Gastrocnemius medialis (tissue), 4 donors: Measurements from ENCODE around the gene LRRC53. TPM values are rescaled to one million over a fixed set of nuclear protein-coding genes. Genes with fewer than 3 reads are reported as not detected.

Experiments used
- ATAC-seq, 2 donors: fragments of 150-250 bp; one replicate each; pipeline ENCODE4 v1.9.1; 2016
- DNase-seq, 2 donors: peaks; one replicate each; pipeline ENCODE4 v3.0.0-alpha.2; 2019
- H3K27ac ChIP-seq, 4 donors: fragments of 200-600 bp; sonication (generic); 1 replicate in 1 of 4; 2 replicates in 3 of 4; pipeline ENCODE4 v1.5.1; 2016 to 2018; ENCODE audit warnings: mild to moderate bottlenecking in 2 of 4, moderate library complexity in 1 of 4
- H3K27me3 ChIP-seq, 3 donors: fragments of 200-600 bp; sonication (generic) in 2 of 3; 1 replicate in 1 of 3; 2 replicates in 2 of 3; pipeline versions ENCODE4 v1.5.1 to v1.6.0; 2016 to 2019; ENCODE audit warnings: mild to moderate bottlenecking in 1 of 3, moderate library complexity in 1 of 3
- H3K36me3 ChIP-seq, 2 donors: fragments of 200-600 bp; sonication (generic) in 1 of 2; one replicate each; pipeline ENCODE4 v1.5.1; 2017 to 2018
- H3K4me1 ChIP-seq, 2 donors: fragments of 200-600 bp; sonication (generic) in 1 of 2; one replicate each; pipeline ENCODE4 v1.5.1; 2016 to 2017; ENCODE audit warnings: mild to moderate bottlenecking in 2 of 2
- H3K4me3 ChIP-seq, 4 donors: fragments of 200-600 bp; sonication (generic) in 3 of 4; 1 replicate in 1 of 4; 2 replicates in 3 of 4; pipeline ENCODE4 v1.5.1; 2016 to 2019; ENCODE audit warnings: mild to moderate bottlenecking in 2 of 4
- H3K9me3 ChIP-seq, 3 donors: fragments of 200-600 bp; sonication (generic) in 2 of 3; 1 replicate in 1 of 3; 2 replicates in 2 of 3; pipeline ENCODE4 v1.5.1; 2016 to 2019
- CTCF ChIP-seq, 5 experiments: fragments of 450-650 bp in 3 of 5; fragments of 200-600 bp in 2 of 5; sonication (generic) in 2 of 5; IDR thresholded peaks in 4 of 5; conservative IDR thresholded peaks in 1 of 5; 1 replicate in 4 of 5; 2 replicates in 1 of 5; pipeline ENCODE4 v1.5.1; 2016 to 2019; ENCODE audit warnings: antibody characterized with exemption in 5 of 5, mild to moderate bottlenecking in 3 of 5, moderate library complexity in 3 of 5
- POLR2A ChIP-seq, 2 donors: fragments of 450-650 bp; IDR thresholded peaks; one replicate each; pipeline ENCODE4 v1.6.1; 2017; ENCODE audit warnings: antibody characterized with exemption in 2 of 2, mild to moderate bottlenecking in 2 of 2, moderate library complexity in 2 of 2
- in situ Hi-C, 4 donors: fragments of 200-750 bp; cut with MboI; loops; one replicate each; pipeline versions ENCODE4 v1.15.0 to v1.8.0; 2017; ENCODE audit warnings: low sequenced_read_pairs in 4 of 4
- intact Hi-C: fragments of 100-400 bp; cut with DNase I; formaldehyde crosslinking; loops from one replicate; pipeline ENCODE4 v1.15.1; 2023; ENCODE audit warnings: low total_unique reads
- total RNA-seq, 4 donors: library from RNA; depleted of rRNA; stranded (reverse); fragments of >200 nt; gene quantifications; one replicate each; pipeline versions ENCODE4 v1.1.0 to v1.2.3, GENCODE V29; 2016

The LRRC53 gene
- total RNA-seq, 4 donors from 2014 or later, result not detected

- H3K27ac ChIP-seq, result no peak overlapping the region
- TF ChIP-seq POLR2A (IDR thresholded peaks at IDR 0.05) (no peak), CTCF (IDR thresholded peaks at IDR 0.05 in 4 of 5, conservative IDR thresholded peaks at IDR 0.05 in 1 of 5) (no peak)
- ATAC-seq (no peak), DNase-seq (no peak)
- no peaks in the 10 kb centered on the region for H3K4me1 ChIP-seq
- H3K27me3 ChIP-seq, result no peaks in the 10 kb centered on the region
- no peak overlapping the region for H3K4me3 ChIP-seq
- H3K9me3 ChIP-seq, result no peaks in the 10 kb centered on the region
- in situ Hi-C loops (no loop called here), intact Hi-C loops (no loop called here)
- H3K36me3 ChIP-seq, result no peaks in the 10 kb centered on the region
Observed at GRCh38 chr1:74478979-74479378, 33.4 kb downstream of the LRRC53 start.

GRCh38 chr1:74474585-74474984 lies 37.8 kb downstream of the LRRC53 start:
- TF ChIP-seq CTCF (IDR thresholded peaks at IDR 0.05 in 4 of 5, conservative IDR thresholded peaks at IDR 0.05 in 1 of 5) (no peak), POLR2A (IDR thresholded peaks at IDR 0.05) (no peak)
- ATAC-seq (no peak), DNase-seq (no peak)
- Histone ChIP-seq H3K4me1 (peaks cover 0 to 4% of the 10 kb centered on the region in 2 donors), H3K27me3 (no peaks in the 10 kb centered on the region), H3K27ac (no peak overlapping the region), H3K36me3 (no peaks in the 10 kb centered on the region), H3K4me3 (no peak overlapping the region), H3K9me3 (no peaks in the 10 kb centered on the region)
- intact Hi-C loops (no loop called here), in situ Hi-C loops (no loop called here)

GRCh38 chr1:74471470-74471869 lies 40.9 kb downstream of the LRRC53 start:
- no peak overlapping the region for H3K27ac ChIP-seq
- ATAC-seq, result no peak

GRCh38 chr1:74470936-74471335 lies 41.5 kb downstream of the LRRC53 start:
- H3K4me3 ChIP-seq, result no peak overlapping the region
- no peak overlapping the region for H3K27ac ChIP-seq
- TF ChIP-seq POLR2A (IDR thresholded peaks at IDR 0.05) (no peak), CTCF (IDR thresholded peaks at IDR 0.05 in 4 of 5, conservative IDR thresholded peaks at IDR 0.05 in 1 of 5) (no peak)
- ATAC-seq (no peak), DNase-seq (no peak)
- intact Hi-C loops (no loop called here), in situ Hi-C loops (no loop called here)
- no peaks in the 10 kb centered on the region for H3K9me3 ChIP-seq
- no peaks in the 10 kb centered on the region for H3K27me3 ChIP-seq
- peaks cover 0 to 4% of the 10 kb centered on the region in 2 donors for H3K4me1 ChIP-seq
- H3K36me3 ChIP-seq, result no peaks in the 10 kb centered on the region

More at GRCh38 chr1:74471470-74471869, 40.9 kb downstream of the LRRC53 start:
- intact Hi-C loops (no loop called here), in situ Hi-C loops (no loop called here)
- no peaks in the 10 kb centered on the region for H3K27me3 ChIP-seq
- no peak for DNase-seq
- no peak for TF ChIP-seq CTCF (IDR thresholded peaks at IDR 0.05 in 4 of 5, conservative IDR thresholded peaks at IDR 0.05 in 1 of 5)
- TF ChIP-seq POLR2A (IDR thresholded peaks at IDR 0.05), result no peak
- peaks cover 0 to 4% of the 10 kb centered on the region in 2 donors for H3K4me1 ChIP-seq
- H3K36me3 ChIP-seq, result no peaks in the 10 kb centered on the region
- H3K4me3 ChIP-seq, result no peak overlapping the region
- H3K9me3 ChIP-seq, result no peaks in the 10 kb centered on the region

- Histone ChIP-seq H3K9me3 (no peaks in the 10 kb centered on the region), H3K27ac (no peak overlapping the region), H3K36me3 (no peaks in the 10 kb centered on the region), H3K4me3 (no peak overlapping the region), H3K4me1 (peaks cover 0 to 4% of the 10 kb centered on the region in 2 donors), H3K27me3 (no peaks in the 10 kb centered on the region)
- ATAC-seq (no peak), DNase-seq (no peak)
- intact Hi-C loops, result no loop called here
- in situ Hi-C loops, result no loop called here
- TF ChIP-seq CTCF (IDR thresholded peaks at IDR 0.05 in 4 of 5, conservative IDR thresholded peaks at IDR 0.05 in 1 of 5) (no peak), POLR2A (IDR thresholded peaks at IDR 0.05) (no peak)
Observed at GRCh38 chr1:74470251-74470650, 42.2 kb downstream of the LRRC53 start.
